D721Med (cell line): ENCODE results near the gene MBD2.
"Not testable (repeated sequence)": the region's sequence is repeated elsewhere in the genome, so short reads cannot be mapped to it uniquely, and the experiment has no call there.

Experiments used
- DNase-seq: peaks from one replicate; pipeline ENCODE4 v3.0.0; 2011; ENCODE audit warnings: low spot score; ENCODE audit not compliant: insufficient read length
- FAIRE-seq: peaks from 2 replicates; lab custom pipeline; 2011; peaks lifted over from hg19 to GRCh38; lab: Jason Lieb, UNC
- CTCF ChIP-seq: IDR thresholded peaks from 2 replicates; pipeline ENCODE4 v1.5.1; 2012; ENCODE audit warnings: mild to moderate bottlenecking, control low read depth; ENCODE audit not compliant: insufficient read depth; ENCODE audit errors: missing control alignments

Gene MBD2

DNA sequence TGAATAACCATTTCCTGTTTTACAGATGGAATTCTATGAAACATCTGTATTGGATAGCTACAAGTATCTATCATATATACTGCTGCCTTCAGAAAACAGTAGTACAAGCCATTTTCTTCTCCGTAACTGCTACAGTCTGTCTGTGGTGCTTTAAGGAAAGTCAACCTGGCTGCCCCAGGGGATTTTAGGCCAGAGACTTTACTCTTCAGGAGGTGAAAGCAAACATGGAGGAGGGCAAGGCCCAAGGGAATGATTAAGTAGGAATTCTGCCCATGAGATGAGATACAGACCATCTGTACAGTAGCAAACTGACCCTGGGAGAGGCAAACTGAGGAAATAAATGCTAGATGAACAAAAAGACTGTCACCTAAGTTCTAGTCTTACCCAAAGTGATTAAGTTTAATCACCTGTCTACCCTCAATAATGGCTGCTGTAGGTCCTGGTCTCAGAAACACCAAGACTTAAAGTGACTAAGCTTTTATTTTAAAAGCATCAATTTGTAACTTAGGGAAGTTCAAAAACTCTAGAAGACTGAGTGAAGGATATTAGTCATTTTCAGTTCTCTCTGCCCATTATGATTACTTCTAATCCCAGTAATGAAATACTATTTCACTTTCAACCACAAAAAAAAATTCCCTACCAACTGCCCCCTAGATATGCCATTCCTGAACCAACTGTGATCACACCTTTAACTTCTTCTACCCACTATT, 14.8 kb downstream of the MBD2 start:
- TF ChIP-seq CTCF: no peak
- peak; percentile 99 for FAIRE-seq

GRCh38 chr18:54206447-54206846, 18.0 kb downstream of the MBD2 start:
- DNase-seq (no peak), FAIRE-seq (no peak)
- TF ChIP-seq CTCF: no peak

More for the DNA sequence above, 14.8 kb downstream of the MBD2 start:
- DNase-seq: no peak

- no peak for TF ChIP-seq CTCF
- no peak for DNase-seq
- FAIRE-seq: no peak
These were observed 18.5 kb downstream of the MBD2 start for GRCh38 chr18:54205959-54206358.

GRCh38 chr18:54205448-54205847, 19.0 kb downstream of the MBD2 start:
- DNase-seq, FAIRE-seq: not testable (repeated sequence)

- FAIRE-seq (peak; percentile 99), DNase-seq (no peak)
- no peak for TF ChIP-seq CTCF
These were observed 19.6 kb downstream of the MBD2 start for GRCh38 chr18:54204883-54205282.

GRCh38 chr18:54203914-54204313, 20.6 kb downstream of the MBD2 start:
- TF ChIP-seq CTCF: no peak
- no peak for DNase-seq
- FAIRE-seq: no peak

DNA sequence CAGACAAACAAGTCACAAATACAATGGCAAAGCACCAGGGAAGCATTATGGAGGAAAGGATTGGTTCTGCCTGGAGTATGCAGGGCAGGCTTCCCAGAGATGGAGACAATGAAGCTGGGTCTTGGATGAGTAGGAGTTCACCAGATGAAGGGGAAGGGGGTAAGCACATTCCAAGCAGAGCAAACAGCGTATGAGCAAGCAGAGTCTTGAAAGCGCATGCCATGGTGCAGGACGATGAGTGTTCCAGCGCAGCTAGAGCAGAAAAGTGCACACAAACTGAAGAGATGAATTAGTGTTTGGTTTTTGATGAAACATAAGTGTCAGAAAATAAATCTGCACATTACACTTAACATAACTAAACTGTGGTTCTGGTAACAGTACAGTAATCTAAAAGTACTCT, 21.6 kb downstream of the MBD2 start:
- no peak for TF ChIP-seq CTCF
- DNase-seq (no peak), FAIRE-seq (no peak)
